Astrocyte (in vitro differentiated cells and primary cell): Measurements from ENCODE around the gene GINS2. TPM values are rescaled to one million over a fixed set of nuclear protein-coding genes. Genes with fewer than 3 reads are reported as not detected.

Source experiments
- DNase-seq: peaks from one replicate; pipeline ENCODE4 v3.0.0-alpha.2; 2010; ENCODE audit warnings: low read depth
- FAIRE-seq: peaks from 2 replicates; lab custom pipeline; 2011; peaks lifted over from hg19 to GRCh38; lab: Jason Lieb, UNC
- H2AFZ ChIP-seq: 2 replicates; pipeline ENCODE4 v1.6.0; 2012; ENCODE audit warnings: low read depth, low read length, inconsistent platforms
- H3K27ac ChIP-seq: 2 replicates; pipeline ENCODE4 v1.5.1; 2011; ENCODE audit warnings: low read depth, low read length, inconsistent platforms
- H3K27me3 ChIP-seq: 2 replicates; pipeline ENCODE4 v1.6.0; 2011; ENCODE audit warnings: low read length, inconsistent platforms; ENCODE audit not compliant: insufficient read depth
- H3K36me3 ChIP-seq: 2 replicates; pipeline ENCODE4 v1.5.1; 2011; ENCODE audit warnings: low read length, inconsistent platforms; ENCODE audit not compliant: insufficient read depth
- H3K4me1 ChIP-seq: 2 replicates; pipeline ENCODE4 v1.5.1; 2011; ENCODE audit warnings: low read length, inconsistent platforms; ENCODE audit not compliant: insufficient read depth
- H3K4me2 ChIP-seq: 2 replicates; pipeline ENCODE4 v1.6.0; 2012; ENCODE audit warnings: low read length, inconsistent platforms
- H3K4me3 ChIP-seq: 2 replicates; pipeline ENCODE4 v1.5.1; 2011; ENCODE audit warnings: low read depth, mild to moderate bottlenecking, low read length, inconsistent platforms; ENCODE audit not compliant: insufficient read depth
- H3K79me2 ChIP-seq: 2 replicates; pipeline ENCODE4 v1.6.0; 2012; ENCODE audit warnings: mild to moderate bottlenecking, low read length, inconsistent platforms; ENCODE audit not compliant: insufficient read depth
- H3K9ac ChIP-seq: 2 replicates; pipeline ENCODE4 v1.6.0; 2012; ENCODE audit warnings: mild to moderate bottlenecking, low read length, inconsistent platforms
- H3K9me3 ChIP-seq: 2 replicates; pipeline ENCODE4 v1.5.1; 2012; ENCODE audit warnings: low read depth, mild to moderate bottlenecking, low read length, inconsistent platforms; ENCODE audit not compliant: insufficient read depth
- H4K20me1 ChIP-seq: 2 replicates; pipeline ENCODE4 v1.6.0; 2012; ENCODE audit warnings: low read length, inconsistent platforms; ENCODE audit not compliant: insufficient read depth
- H3K27ac Mint-ChIP-seq: one replicate; pipeline ENCODE4 v1.8.0; 2021; ENCODE audit warnings: mild to moderate bottlenecking, mixed read lengths; ENCODE audit not compliant: unreplicated experiment
- H3K27me3 Mint-ChIP-seq: one replicate; pipeline ENCODE4 v1.8.0; 2021; ENCODE audit warnings: low read depth, mixed read lengths; ENCODE audit not compliant: unreplicated experiment
- H3K36me3 Mint-ChIP-seq: one replicate; pipeline ENCODE4 v1.8.0; 2021; ENCODE audit warnings: low read depth, mixed read lengths; ENCODE audit not compliant: unreplicated experiment
- H3K4me1 Mint-ChIP-seq: one replicate; pipeline ENCODE4 v1.8.0; 2021; ENCODE audit warnings: low read depth, mixed read lengths; ENCODE audit not compliant: unreplicated experiment
- H3K4me3 Mint-ChIP-seq: one replicate; pipeline ENCODE4 v1.8.0; 2021; ENCODE audit warnings: mild to moderate bottlenecking, moderate library complexity, mixed read lengths; ENCODE audit not compliant: unreplicated experiment
- H3K9me3 Mint-ChIP-seq: one replicate; pipeline ENCODE4 v1.8.0; 2021; ENCODE audit warnings: mild to moderate bottlenecking, mixed read lengths; ENCODE audit not compliant: unreplicated experiment
- CTCF ChIP-seq: IDR thresholded peaks from 2 replicates; pipeline ENCODE4 v1.5.1; 2011; ENCODE audit warnings: low read depth, mild to moderate bottlenecking, inconsistent platforms, low read length, moderate library complexity; ENCODE audit not compliant: insufficient read depth
- EZH2 ChIP-seq: IDR thresholded peaks from 2 replicates; pipeline ENCODE4 v1.6.1; 2012; ENCODE audit warnings: mild to moderate bottlenecking, low read length, inconsistent platforms; ENCODE audit not compliant: insufficient read depth
- total RNA-seq: library from RNA; stranded (reverse); gene quantifications from 2 replicates; pipeline ENCODE4 v1.2.1, GENCODE V29; 2021

GINS2 gene
- total RNA-seq, 1 donor from 2014 or later = 3.4 TPM

DNA sequence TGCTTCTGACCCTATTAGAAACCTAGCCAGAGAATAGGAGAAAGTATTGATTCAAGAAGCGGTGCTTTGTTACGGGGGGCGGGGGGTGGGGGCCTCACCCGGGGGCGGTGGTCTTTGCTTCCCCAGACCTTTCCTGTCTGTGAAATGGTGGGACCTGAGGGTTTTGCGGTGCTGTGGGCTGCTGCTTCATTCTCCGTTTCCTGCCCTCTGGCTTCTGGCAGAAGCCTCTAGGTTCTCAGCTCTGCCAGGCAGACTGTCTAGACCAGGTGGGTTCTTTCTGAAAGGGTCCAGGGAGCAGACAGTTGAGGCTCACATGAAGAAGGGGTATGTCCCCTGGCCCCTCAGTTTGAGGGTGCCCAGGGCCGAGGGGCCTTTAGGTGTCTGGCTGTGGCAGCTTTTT, 61.7 kb downstream of the GINS2 start:
- Mint-ChIP-seq H3K4me1 (peaks cover 17% of the 10 kb centered on the region), H3K27me3 (peaks cover 7% of the 10 kb centered on the region), H3K36me3 (peaks cover 18% of the 10 kb centered on the region), H3K4me3 (no peak overlapping the region), H3K9me3 (peaks cover 3% of the 10 kb centered on the region), H3K27ac (no peak overlapping the region)
- H3K36me3 ChIP-seq = no peaks in the 10 kb centered on the region
- TF ChIP-seq EZH2 = no peak
- no peak for TF ChIP-seq CTCF
- H3K79me2 ChIP-seq = peaks cover 46% of the 10 kb centered on the region
- H3K4me3 ChIP-seq = no peak overlapping the region
- DNase-seq (no peak), FAIRE-seq (no peak)
- peaks cover 8% of the 10 kb centered on the region for H3K9me3 ChIP-seq
- peaks cover 7% of the 10 kb centered on the region for H3K4me1 ChIP-seq
- no peak overlapping the region for H3K27ac ChIP-seq
- H3K9ac ChIP-seq = no peak overlapping the region
- H3K4me2 ChIP-seq = no peak overlapping the region
- H3K27me3 ChIP-seq = no peaks in the 10 kb centered on the region
- peaks cover 98% of the 10 kb centered on the region for H4K20me1 ChIP-seq
- no peak overlapping the region for H2AFZ ChIP-seq

Other genes with a start within 250 kb of the GINS2 start
- gene GSE1, start 75.6 kb downstream of the GINS2 start, total RNA-seq = 30.1 and 35.0 TPM in 2 replicates
- 2.6 and 4.7 TPM in 2 replicates for gene C16orf74, start 62.1 kb upstream of the GINS2 start, total RNA-seq
- gene EMC8, start 110.6 kb upstream of the GINS2 start, total RNA-seq = 41.3 and 42.7 TPM in 2 replicates
- gene COX4I1, start 110.7 kb upstream of the GINS2 start, total RNA-seq = 453 and 459 TPM in 2 replicates
- gene IRF8, start 210.2 kb upstream of the GINS2 start, total RNA-seq = 0.41 and 0.59 TPM in 2 replicates